CD4-positive, alpha-beta T cell (primary cell): ENCODE results near the gene GRIN3B. TPM values are rescaled to one million over a fixed set of nuclear protein-coding genes. Genes with fewer than 3 reads are reported as not detected.

Experiments used
- ATAC-seq: fragments of 200-7000 bp; cut with Tn5 transposase; one replicate; pipeline ENCODE4 v1.10.0; 2022; ENCODE audit warnings: mild to moderate bottlenecking; ENCODE audit not compliant: poor library complexity
- CTCF ChIA-PET: fragments of 350-600 bp; sonication (Branson Sonifier 250); formaldehyde crosslinking; loops from one replicate; lab custom pipeline; 2021; ENCODE audit warnings: antibody characterized with exemption, inconsistent platforms; lab: Charles Lee
- POLR2A ChIA-PET: fragments of 350-600 bp; sonication (Branson Sonifier 250); formaldehyde crosslinking; loops from one replicate; lab custom pipeline; 2021; ENCODE audit warnings: antibody characterized with exemption, inconsistent platforms; lab: Charles Lee
- DNase-seq, 14 experiments: peaks; one replicate each; pipeline ENCODE4 v3.0.0-alpha.2; 2013 to 2020; ENCODE audit warnings: mixed read lengths in 2 of 14
- H3K27ac ChIP-seq, 2 donors: one replicate each; pipeline versions ENCODE4 v1.5.1 to v1.7.0; 2013; ENCODE audit warnings: low read length in 2 of 2, low read depth in 1 of 2, mild to moderate bottlenecking in 1 of 2
- H3K27me3 ChIP-seq, 2 experiments: 1 replicate in 1 of 2; 2 replicates in 1 of 2; pipeline versions ENCODE4 v1.6.1 to v1.7.0; 2013; ENCODE audit warnings: low read length in 2 of 2, control low read depth in 1 of 2, mild to moderate bottlenecking in 1 of 2, moderate library complexity in 1 of 2; ENCODE audit not compliant: insufficient read depth in 2 of 2, control insufficient read depth in 1 of 2
- H3K36me3 ChIP-seq: one replicate; pipeline ENCODE4 v1.6.1; 2013; ENCODE audit warnings: low read length, control low read depth; ENCODE audit not compliant: insufficient read depth
- H3K4me1 ChIP-seq: one replicate; pipeline ENCODE4 v1.6.1; 2013; ENCODE audit warnings: low read length, control low read depth; ENCODE audit not compliant: insufficient read depth
- H3K4me3 ChIP-seq: one replicate; pipeline ENCODE4 v1.5.1; 2013; ENCODE audit warnings: mild to moderate bottlenecking, low read length, moderate library complexity
- H3K9me3 ChIP-seq, 2 experiments: 1 replicate in 1 of 2; 2 replicates in 1 of 2; pipeline versions ENCODE4 v1.6.1 to v1.7.0; 2013; ENCODE audit warnings: low read length in 2 of 2, mild to moderate bottlenecking in 2 of 2, control low read depth in 1 of 2, moderate library complexity in 1 of 2; ENCODE audit not compliant: control insufficient read depth in 1 of 2, insufficient read depth in 1 of 2
- H3K27ac Mint-ChIP-seq: one replicate; pipeline ENCODE4 v1.8.0; 2020; ENCODE audit warnings: mixed read lengths
- H3K27me3 Mint-ChIP-seq: one replicate; pipeline ENCODE4 v1.8.0; 2021; ENCODE audit warnings: mixed read lengths
- H3K36me3 Mint-ChIP-seq: one replicate; pipeline ENCODE4 v1.8.0; 2021; ENCODE audit warnings: low read depth, mixed read lengths
- H3K4me1 Mint-ChIP-seq: one replicate; pipeline ENCODE4 v1.8.0; 2021; ENCODE audit warnings: low read depth, mixed read lengths
- H3K4me3 Mint-ChIP-seq: one replicate; pipeline ENCODE4 v1.8.0; 2020; ENCODE audit warnings: mild to moderate bottlenecking, mixed read lengths
- H3K9me3 Mint-ChIP-seq: one replicate; pipeline ENCODE4 v1.8.0; 2020; ENCODE audit warnings: mixed read lengths
- intact Hi-C, 2 experiments: fragments of 100-400 bp; cut with DNase I in 1 of 2; cut with micrococcal nuclease in 1 of 2; formaldehyde crosslinking; loops; one replicate each; pipeline versions ENCODE4 v1.15.1 to v1.9.0; 2023 to 2025; cut with DNase I, micrococcal nuclease
- total RNA-seq, 174 experiments: library from RNA in 2 of 174; stranded (reverse) in 2 of 174; gene quantifications; one replicate each; pipeline ENCODE4 v1.2.3 and lab custom pipeline; 2021 to 2026
- TF ChIP-seq, protein P1 (sequence below): fragments of 200-600 bp; IDR thresholded peaks from one replicate; pipeline ENCODE4 v1.8.0; 2022; ENCODE audit warnings: antibody characterized with exemption, mild to moderate bottlenecking

GRIN3B gene
- total RNA-seq, 2 experiments from 2014 or later = 0.17 to 0.22 TPM

DNA sequence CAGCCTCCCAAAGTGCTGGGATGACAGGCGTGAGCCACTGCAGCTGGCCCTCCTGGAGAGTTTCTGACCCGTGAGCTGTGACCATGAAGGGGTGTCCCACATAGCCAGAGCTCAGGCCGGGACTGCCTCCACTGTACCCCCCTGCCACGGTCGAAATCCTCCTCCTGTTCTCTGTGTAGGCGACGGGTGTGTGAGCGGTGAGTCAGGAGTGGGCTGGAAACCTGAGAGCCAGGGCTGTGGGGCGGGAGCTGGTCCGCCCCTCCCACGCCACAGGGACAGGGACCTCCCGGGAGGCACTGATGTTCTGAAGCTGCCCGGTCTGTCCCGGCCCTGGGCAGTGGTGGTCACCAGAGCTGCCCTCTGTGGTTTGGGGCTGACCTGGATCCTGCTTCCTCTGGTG is 12.1 kb upstream of the GRIN3B start:
- CTCF ChIA-PET = no interaction called here
- TF ChIP-seq, protein P1, sequence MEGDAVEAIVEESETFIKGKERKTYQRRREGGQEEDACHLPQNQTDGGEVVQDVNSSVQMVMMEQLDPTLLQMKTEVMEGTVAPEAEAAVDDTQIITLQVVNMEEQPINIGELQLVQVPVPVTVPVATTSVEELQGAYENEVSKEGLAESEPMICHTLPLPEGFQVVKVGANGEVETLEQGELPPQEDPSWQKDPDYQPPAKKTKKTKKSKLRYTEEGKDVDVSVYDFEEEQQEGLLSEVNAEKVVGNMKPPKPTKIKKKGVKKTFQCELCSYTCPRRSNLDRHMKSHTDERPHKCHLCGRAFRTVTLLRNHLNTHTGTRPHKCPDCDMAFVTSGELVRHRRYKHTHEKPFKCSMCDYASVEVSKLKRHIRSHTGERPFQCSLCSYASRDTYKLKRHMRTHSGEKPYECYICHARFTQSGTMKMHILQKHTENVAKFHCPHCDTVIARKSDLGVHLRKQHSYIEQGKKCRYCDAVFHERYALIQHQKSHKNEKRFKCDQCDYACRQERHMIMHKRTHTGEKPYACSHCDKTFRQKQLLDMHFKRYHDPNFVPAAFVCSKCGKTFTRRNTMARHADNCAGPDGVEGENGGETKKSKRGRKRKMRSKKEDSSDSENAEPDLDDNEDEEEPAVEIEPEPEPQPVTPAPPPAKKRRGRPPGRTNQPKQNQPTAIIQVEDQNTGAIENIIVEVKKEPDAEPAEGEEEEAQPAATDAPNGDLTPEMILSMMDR = no peak
- ATAC-seq (no peak), DNase-seq (no peak)
- H3K27me3 ChIP-seq = no peaks in the 10 kb centered on the region
- H3K4me1 Mint-ChIP-seq = peaks cover 15% of the 10 kb centered on the region
- H3K36me3 Mint-ChIP-seq = peaks cover 27% of the 10 kb centered on the region
- POLR2A ChIA-PET = interaction anchor here (0.7 kb wide), 1 partner anchor 8 kb away, joined by 3 read pairs; no protein-coding TSS in a partner anchor
- intact Hi-C loops = no loop called here
- peaks cover 26% of the 10 kb centered on the region for H3K4me1 ChIP-seq
- no peak overlapping the region for H3K27ac Mint-ChIP-seq
- H3K4me3 Mint-ChIP-seq = no peak overlapping the region
- no peaks in the 10 kb centered on the region for H3K27me3 Mint-ChIP-seq
- peaks cover 45% of the 10 kb centered on the region for H3K36me3 ChIP-seq
- H3K27ac ChIP-seq = no peak overlapping the region
- no peaks in the 10 kb centered on the region for H3K9me3 ChIP-seq
- no peak overlapping the region for H3K4me3 ChIP-seq
- no peaks in the 10 kb centered on the region for H3K9me3 Mint-ChIP-seq

DNA sequence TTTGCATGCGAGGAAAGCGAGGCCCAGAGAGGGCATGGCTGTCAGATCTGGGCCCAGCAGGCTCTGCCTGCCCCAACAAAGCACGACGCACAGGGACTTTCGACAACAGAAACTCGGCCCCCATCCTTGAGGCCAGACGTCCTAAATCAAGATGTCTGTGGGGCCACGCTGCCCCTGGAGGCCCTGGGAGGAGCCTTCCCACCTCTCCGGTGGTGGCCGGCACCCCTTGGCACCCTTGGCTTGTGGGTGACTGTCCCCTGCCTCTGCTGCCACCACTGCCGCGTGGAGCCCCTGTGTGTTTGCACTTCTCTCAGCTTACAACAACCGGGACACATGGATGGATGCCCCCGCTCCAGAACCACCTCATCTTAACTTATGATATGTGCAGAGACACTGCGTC is 11.7 kb upstream of the GRIN3B start:
- ChIA-PET POLR2A (no interaction called here), CTCF (no interaction called here)
- H3K27me3 Mint-ChIP-seq = no peaks in the 10 kb centered on the region
- H3K9me3 Mint-ChIP-seq = no peaks in the 10 kb centered on the region
- Histone ChIP-seq H3K9me3 (no peaks in the 10 kb centered on the region), H3K27me3 (no peaks in the 10 kb centered on the region), H3K27ac (no peak overlapping the region), H3K36me3 (peaks cover 48% of the 10 kb centered on the region), H3K4me3 (no peak overlapping the region), H3K4me1 (peaks cover 22% of the 10 kb centered on the region)
- H3K27ac Mint-ChIP-seq = no peak overlapping the region
- H3K36me3 Mint-ChIP-seq = peaks cover 31% of the 10 kb centered on the region
- H3K4me3 Mint-ChIP-seq = no peak overlapping the region
- intact Hi-C loops = no loop called here
- ATAC-seq = no peak
- DNase-seq = no peak
- TF ChIP-seq, protein P1 = no peak
- H3K4me1 Mint-ChIP-seq = peaks cover 15% of the 10 kb centered on the region

DNA sequence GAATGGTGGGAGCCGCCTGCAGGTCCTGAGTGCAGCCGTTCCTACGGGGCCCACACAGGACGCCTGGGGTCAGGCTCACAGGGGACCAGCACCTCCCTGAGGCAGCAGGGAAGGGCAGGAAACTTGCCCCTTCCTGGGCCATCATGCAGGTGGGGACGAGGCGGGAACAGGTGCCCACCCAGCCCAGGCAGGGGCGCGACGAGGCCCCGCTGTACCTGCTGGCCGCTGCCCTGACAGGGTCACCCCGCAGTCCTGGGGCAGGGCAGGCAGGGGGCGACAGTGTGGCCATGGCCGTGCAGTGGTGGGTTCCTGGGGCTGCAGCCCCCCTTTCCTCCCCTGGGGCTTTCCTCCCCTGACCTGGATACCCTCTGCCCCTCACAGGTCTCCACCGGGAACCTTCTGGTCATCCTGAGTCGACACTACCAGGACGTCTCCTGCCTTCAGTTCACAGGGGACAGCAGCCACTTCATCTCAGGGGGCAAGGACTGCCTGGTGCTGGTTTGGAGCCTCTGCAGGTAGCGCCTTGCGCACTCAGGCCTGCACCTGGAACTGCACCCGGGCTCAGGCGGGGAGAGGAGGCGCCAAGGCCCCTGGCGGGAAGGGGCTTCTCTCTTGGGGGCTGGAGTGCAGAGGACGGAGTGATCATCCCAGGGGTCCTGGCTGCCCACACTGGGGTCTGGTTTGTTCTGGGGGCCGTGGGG is 10.7 kb upstream of the GRIN3B start:
- ATAC-seq = no peak
- Mint-ChIP-seq H3K9me3 (no peaks in the 10 kb centered on the region), H3K27ac (no peak overlapping the region), H3K36me3 (peaks cover 29% of the 10 kb centered on the region), H3K27me3 (no peaks in the 10 kb centered on the region), H3K4me3 (no peak overlapping the region), H3K4me1 (peaks cover 10% of the 10 kb centered on the region)
- intact Hi-C loops = no loop called here
- Histone ChIP-seq H3K4me1 (peaks cover 14% of the 10 kb centered on the region), H3K9me3 (no peaks in the 10 kb centered on the region), H3K4me3 (no peak overlapping the region), H3K27me3 (no peaks in the 10 kb centered on the region), H3K27ac (no peak overlapping the region), H3K36me3 (peaks cover 53% of the 10 kb centered on the region)
- TF ChIP-seq, protein P1 = no peak
- ChIA-PET CTCF (no interaction called here), POLR2A (no interaction called here)
- DNase-seq = peak in 1 of 14 experiments; percentile 46
